NCI-H69 (cell line): ENCODE results near the gene ATP11A.

Source experiments
- DNase-seq: peaks from one replicate; lab custom pipeline; 2025; lab: John Stamatoyannopoulos, UW

ATP11A gene

GRCh38 chr13:112931028-112931934 lies 241.4 kb downstream of the ATP11A start:
- DNase-seq, result peak; percentile 97

GRCh38 chr13:112932971-112933370 lies 243.1 kb downstream of the ATP11A start:
- no peak for DNase-seq

GRCh38 chr13:112933649-112934048 lies 243.8 kb downstream of the ATP11A start:
- no peak for DNase-seq

GRCh38 chr13:112934078-112934477 lies 244.2 kb downstream of the ATP11A start:
- DNase-seq, result peak; percentile 29
